HG03135 (cell line): ENCODE measurements around the gene BID.

ENCODE experiments used
- ATAC-seq: cut with Tn5 transposase; IDR thresholded peaks from one replicate; pipeline ENCODE4 v1.9.1; 2021; ENCODE audit warnings: mild to moderate bottlenecking, moderate library complexity; ENCODE audit not compliant: unreplicated experiment

BID gene

GRCh38 chr22:17739196-17739975 is 34.9 kb downstream of the BID start:
- no peak for ATAC-seq

- ATAC-seq: no peak
These were observed 35.7 kb downstream of the BID start for GRCh38 chr22:17738386-17739128.

- ATAC-seq: no peak
These were observed 40.1 kb downstream of the BID start for GRCh38 chr22:17734187-17734586.

GRCh38 chr22:17733466-17733865 is 40.8 kb downstream of the BID start:
- ATAC-seq: no peak

- no peak for ATAC-seq
These were observed 41.9 kb downstream of the BID start for GRCh38 chr22:17732251-17732854.

GRCh38 chr22:17729561-17729960 is 44.7 kb downstream of the BID start:
- no peak for ATAC-seq

- ATAC-seq: no peak
These were observed 45.5 kb downstream of the BID start for GRCh38 chr22:17728786-17729185.

GRCh38 chr22:17726928-17727897 is 47.1 kb downstream of the BID start:
- no peak for ATAC-seq

- no peak for ATAC-seq
These were observed 48.0 kb downstream of the BID start for GRCh38 chr22:17726006-17726927.

GRCh38 chr22:17725500-17725796 is 48.8 kb downstream of the BID start:
- no peak for ATAC-seq

GRCh38 chr22:17724678-17725499 is 49.4 kb downstream of the BID start:
- ATAC-seq: no peak

- ATAC-seq: no peak
These were observed 50.0 kb downstream of the BID start for GRCh38 chr22:17724241-17724640.

GRCh38 chr22:17719911-17720310 is 54.4 kb downstream of the BID start:
- ATAC-seq: no peak

- no peak for ATAC-seq
These were observed 56.6 kb downstream of the BID start for GRCh38 chr22:17717708-17718107.

GRCh38 chr22:17716529-17716928 is 57.7 kb downstream of the BID start:
- no peak for ATAC-seq

GRCh38 chr22:17712441-17712840 is 61.8 kb downstream of the BID start:
- no peak for ATAC-seq

- no peak for ATAC-seq
These were observed 64.2 kb downstream of the BID start for GRCh38 chr22:17710023-17710422.

- ATAC-seq: no peak
These were observed 66.7 kb downstream of the BID start for GRCh38 chr22:17707526-17707925.

GRCh38 chr22:17706947-17707346 is 67.3 kb downstream of the BID start:
- no peak for ATAC-seq
